Measurements from ENCODE around the gene SLC39A8. TPM values are rescaled to one million over a fixed set of nuclear protein-coding genes. Genes with fewer than 3 reads are reported as not detected.
"Not testable (repeated sequence)": the region's sequence is repeated elsewhere in the genome, so short reads cannot be mapped to it uniquely, and the experiment has no call there.

Gene SLC39A8
- total RNA-seq = 100 to 1,000 TPM in 1 of 2 donors, 10 to 100 TPM in 1; 59.2 to 113 TPM
- long read RNA-seq, transcript SLC39A8-202 (8 exons, 3,238 nt) = minor isoform, 86 of 242 reads
- long read RNA-seq, transcript SLC39A8-201 (9 exons, 3,144 nt) = major isoform, 105 of 242 reads
- long read RNA-seq, partial matches to known transcripts = 7 of 242 reads
- long read RNA-seq, other reads (novel, unspliced or antisense) = 44 of 242 reads

DNA sequence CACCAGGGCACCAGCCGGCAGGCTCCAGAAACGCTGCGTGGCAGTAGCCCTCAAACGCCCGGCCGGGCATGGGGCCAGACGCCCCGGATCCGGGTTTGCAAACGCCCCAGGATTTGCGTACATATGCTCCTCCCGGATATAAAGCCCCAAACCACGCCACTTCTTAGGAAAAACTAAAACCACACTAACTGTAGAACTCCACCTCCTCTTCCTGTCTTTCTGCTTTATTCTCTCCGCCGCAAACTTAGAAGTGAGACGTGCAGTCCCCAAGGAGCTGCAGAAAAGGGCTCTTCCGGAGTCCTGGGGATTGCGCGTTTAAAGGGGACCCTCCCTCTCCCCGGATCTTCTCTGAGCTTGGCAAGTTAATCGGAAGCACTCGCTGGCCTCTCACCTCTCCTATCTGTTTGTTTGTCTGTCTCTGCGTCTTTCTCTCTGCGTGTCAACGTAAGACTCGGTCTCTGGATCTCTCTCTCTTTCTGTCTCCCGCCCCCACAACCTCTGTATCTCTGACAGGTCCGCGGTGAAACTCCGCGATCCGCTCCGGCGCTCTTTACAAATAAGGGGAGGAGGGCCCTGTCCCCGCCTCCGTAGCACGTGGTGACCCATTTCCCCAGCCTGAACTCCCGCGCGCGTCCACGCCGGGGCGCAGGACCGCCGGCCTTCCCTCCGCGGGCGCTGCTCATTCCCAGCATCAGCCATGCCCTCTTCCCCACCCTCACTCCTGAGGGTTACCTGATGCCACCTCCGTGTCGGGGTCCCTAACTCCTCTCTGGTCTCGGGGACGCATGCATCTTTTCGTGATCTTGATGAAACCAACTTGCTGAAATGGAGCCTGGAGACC is at the start of gene SLC39A8:
Gene SLC39A8 (minus strand): TSS at position 529 of the 841 bp plus-strand sequence. CDS start 820 bp downstream, outside the sequence.
- DNase-seq (peak; percentile 92 to 93), ATAC-seq (peak; percentile 86)
- intact Hi-C loops (cut with DNase I, micrococcal nuclease) = no loop called here

DNA sequence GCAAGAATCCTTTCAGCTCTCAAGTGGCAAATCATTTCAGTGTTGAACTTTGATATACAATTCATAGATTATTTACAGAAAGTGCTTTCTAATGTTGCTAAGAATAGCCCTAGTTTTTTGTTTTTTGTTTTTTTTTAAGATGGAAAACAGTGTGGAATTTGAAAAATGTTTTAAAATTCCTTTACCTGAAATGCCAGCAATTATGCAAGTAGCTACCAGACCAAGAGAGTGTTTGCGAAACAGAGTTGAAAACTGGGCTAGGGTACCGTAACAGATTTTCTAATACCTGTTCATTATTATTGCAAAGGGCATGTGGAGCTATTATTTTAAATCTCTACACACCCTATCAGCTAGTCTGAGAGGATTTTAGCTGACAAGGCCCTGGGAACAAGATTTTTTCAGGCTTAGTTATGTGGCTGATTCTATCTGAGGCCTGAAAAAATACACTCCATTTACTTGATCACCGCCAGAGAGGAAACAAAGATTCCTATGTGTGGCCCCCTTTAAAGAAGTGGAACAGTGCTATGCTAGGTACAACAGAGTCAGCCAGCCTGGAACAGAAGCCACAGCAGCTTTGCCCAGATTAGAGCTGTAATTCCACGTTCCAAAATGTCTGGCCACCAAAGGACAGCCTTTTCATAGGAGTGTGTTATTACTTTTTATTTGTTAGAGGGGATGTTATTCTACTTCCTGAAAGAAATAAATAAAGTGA is 46.9 kb upstream of the SLC39A8 start:
- intact Hi-C loops (cut with DNase I, micrococcal nuclease) = no loop called here
- no peak for DNase-seq
- no peak for ATAC-seq

DNA sequence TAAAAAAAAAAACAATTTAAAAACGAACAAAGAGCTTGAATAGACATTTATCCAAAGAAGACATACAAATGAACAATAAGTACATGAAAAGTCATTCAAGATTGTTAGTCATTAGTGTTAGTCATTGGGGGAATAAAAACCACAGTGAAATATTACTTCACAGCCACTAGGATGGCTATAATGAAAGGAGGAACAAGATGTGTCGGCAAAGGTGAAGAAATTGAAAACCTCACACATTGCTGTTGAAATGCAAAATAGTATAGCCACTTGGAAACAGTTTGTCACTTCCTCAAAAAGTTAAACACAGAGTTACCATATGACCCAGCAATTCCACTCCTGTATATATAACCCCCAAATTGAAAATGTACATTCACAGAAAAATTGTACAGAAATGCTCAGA is 45.2 kb upstream of the SLC39A8 start:
- intact Hi-C loops (cut with DNase I, micrococcal nuclease) = no loop called here
- DNase-seq = no peak
- no peak for ATAC-seq

DNA sequence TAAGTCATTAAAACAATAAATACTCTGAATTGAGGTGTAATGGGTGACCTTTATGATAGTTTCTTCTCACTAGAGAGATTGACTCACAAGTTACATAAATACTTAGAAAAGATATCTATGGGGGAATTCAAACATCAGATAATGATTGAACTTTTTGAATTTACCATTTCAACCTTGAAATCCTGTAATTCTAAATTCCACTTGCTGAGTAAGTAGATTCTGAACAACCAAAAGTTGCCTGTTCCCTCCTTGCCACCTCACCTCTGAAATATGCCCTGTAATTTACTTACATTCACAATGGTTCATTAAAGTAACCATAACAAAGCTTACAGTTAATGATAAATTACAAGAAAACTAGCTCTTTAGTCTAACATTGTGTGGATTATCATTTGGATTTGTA is 43.3 kb upstream of the SLC39A8 start:
- DNase-seq (no peak), ATAC-seq (no peak)
- intact Hi-C loops (cut with DNase I, micrococcal nuclease) = no loop called here

DNA sequence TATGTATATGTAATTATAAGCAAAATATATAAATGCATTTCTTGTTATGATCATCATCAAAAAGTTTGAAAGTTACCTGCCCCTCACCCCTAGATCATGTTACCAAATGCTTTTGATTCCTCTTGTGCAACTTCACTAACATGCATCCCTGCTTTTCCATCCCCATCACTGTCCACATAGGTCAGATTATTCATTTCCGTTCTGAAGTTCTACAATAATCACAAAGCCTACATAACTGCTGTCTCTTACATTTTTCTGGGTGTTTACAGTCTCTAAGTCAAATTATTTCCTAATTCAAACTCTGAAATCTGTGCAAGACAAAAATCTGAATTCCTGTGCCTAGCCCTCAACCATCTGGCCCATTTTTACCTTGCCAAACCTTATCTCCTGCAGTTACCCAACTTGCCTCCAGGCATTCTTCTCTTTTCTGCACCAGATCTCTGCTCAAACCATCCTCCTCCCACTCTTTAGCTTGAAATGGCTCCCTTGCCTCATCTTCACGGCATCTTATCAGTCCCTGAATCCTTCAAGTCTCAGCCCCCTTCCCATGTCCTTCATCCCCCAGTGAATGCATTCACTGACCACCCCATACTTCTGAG is 42.4 kb upstream of the SLC39A8 start:
- ATAC-seq (no peak), DNase-seq (no peak)
- intact Hi-C loops (cut with DNase I, micrococcal nuclease) = no loop called here

DNA sequence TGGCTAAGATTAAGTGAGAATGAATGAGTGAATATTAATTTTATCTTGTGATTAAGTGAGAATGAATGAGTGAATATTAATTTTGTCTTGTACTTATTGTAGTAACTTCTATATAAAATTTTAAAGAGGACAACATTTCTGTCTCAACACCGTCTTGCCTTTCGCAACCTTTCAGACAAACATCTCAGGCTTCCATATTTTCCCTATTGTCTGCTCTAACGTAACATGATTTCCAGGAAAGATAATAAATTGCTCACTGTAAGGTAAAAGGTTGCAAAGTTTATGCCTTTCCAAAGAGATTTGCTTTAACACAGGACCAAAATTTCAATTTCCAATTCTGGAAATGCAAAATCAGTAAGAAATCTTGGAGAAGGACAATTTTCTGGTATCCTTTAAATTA is 41.7 kb upstream of the SLC39A8 start:
- ATAC-seq (no peak), DNase-seq (no peak)
- intact Hi-C loops (cut with DNase I, micrococcal nuclease) = no loop called here

DNA sequence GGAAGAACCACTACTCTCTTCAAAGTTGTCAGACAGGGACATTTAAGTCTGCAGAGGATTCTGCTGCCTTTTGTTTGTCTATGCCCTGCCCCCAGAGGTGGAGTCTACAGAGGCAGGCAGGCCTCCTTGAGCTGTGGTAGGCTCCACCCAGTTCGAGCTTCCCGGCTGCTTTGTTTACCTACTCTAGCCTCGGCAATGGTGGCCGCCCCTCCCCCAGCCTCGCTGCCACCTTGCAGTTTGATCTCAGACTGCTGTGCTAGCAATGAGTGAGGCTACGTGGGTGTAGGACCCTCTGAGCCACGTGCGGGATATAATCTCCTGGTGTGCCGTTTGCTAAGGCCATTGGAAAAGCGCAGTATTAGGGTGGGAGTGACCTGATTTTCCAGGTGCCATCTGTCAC is 35.0 kb upstream of the SLC39A8 start:
- ATAC-seq; intact Hi-C loops (cut with DNase I, micrococcal nuclease): not testable (repeated sequence)
- DNase-seq = peak in 1 of 2 donors; percentile 23

DNA sequence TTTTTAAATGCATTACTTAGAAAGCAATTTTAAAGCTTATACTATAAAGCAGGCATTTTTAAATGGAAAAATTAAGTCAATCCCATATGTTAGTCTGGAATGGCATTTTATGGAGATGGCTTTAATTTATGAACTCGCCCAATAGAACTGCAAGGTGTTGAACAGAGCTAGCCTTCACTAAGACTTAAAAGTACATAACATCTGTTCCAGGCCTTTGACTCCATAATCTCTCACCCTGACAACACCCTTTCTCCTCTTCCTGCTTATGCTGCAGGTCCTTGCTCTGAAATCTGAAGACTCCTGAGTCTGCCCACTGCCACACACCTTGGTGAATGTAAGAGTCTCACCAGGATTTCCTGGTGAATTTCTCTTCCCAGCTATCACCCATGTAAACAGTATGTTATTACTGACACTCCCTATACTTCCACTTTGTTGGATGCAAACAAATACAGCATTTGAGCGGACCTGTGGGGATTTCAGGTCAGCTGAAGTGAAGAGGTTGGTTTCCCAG is 17.7 kb upstream of the SLC39A8 start:
- intact Hi-C loops (cut with DNase I, micrococcal nuclease) = no loop called here
- no peak for DNase-seq
- peak; percentile 96 for ATAC-seq

DNA sequence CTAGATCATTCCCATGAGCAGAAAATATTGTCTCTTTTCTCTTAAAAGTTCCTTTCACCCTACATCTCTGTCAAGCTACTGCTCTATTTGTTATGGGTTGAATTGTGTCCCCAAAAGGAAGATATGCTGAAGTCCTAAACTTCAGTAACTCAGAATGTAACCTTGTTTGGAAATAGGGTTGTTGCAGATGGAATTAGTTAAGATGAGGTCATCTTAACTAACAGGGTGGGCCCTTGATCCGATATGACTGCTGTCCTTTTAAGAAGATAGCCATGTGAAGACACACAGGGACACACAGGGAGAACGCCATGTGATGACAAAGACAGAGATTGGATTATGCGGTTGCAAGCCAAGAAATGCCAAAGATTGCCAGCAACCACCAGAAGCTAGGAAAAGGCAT is 12.8 kb upstream of the SLC39A8 start:
- no peak for ATAC-seq
- intact Hi-C loops (cut with DNase I, micrococcal nuclease) = no loop called here
- no peak for DNase-seq

DNA sequence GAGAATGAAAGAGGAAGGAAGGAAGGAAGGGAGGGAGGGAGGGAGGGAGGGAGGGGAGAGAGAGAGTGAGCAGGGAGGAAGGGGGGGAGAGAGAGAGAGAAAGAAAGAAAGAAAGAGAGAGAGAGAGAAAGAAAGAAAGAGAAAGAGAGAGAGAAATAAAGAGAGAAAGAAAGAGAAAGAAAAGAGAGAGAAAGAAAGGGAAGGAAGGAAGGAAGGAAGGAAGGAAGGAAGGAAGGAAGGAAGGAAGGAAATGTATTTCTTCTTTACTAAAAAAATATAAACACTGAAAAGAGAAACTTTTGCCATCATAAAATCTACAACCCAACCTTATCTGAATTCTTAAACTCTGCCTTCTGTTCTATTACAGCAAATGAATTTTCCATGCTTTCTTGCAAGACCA is 12.4 kb upstream of the SLC39A8 start:
- intact Hi-C loops (cut with DNase I, micrococcal nuclease); ATAC-seq; DNase-seq: not testable (repeated sequence)

DNA sequence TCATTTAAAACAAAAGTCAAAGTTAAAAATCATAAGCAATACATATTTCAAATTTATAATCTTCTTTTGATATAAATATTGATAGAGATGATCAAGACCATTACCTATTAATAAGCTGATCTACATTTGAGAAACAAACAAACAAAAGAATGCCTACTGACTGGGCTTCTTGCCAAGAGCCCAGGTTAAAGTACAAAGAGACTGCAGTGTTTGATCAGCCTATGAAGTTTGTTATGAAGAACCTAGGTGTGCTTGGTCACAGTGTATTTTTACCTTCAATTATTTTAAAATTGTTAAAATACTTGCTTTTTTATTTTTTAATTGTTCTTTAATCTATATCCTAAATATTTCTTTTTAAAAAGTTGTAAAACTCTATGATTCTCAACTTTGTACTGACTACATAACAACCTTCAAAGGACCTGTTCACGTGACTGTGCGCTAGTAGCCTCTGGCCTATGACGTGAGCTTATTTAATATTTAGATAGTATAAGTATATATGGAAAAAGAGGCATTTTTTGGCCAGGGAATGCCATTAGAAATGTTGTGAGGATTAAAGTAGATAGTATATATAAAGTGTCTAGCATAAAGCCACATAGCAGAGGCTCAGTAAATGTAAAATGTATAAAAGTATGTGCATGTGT is 11.4 kb upstream of the SLC39A8 start:
- intact Hi-C loops (cut with DNase I, micrococcal nuclease) = no loop called here
- DNase-seq = peak; percentile 42 to 47
- ATAC-seq = peak; percentile 45

DNA sequence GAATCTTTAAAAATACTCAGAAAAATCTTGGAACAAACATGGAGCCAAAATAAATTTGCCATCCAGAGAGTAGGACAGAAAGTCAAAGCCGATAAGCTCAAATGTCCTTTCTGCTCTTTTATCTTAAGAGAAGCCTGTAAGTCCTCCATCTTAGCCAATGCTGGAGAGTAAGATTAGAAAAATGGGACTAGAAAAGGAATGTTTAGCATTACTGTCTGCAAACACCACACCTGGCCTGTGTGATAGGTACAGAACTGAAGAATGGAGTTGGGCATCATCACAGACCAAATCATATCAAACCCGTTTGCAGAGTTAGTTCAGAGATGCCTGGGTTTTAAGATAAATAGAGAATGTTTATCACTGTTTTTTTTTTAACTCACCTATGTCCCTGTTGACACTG is 10.5 kb upstream of the SLC39A8 start:
- no peak for DNase-seq
- intact Hi-C loops (cut with DNase I, micrococcal nuclease) = no loop called here
- ATAC-seq = no peak

DNA sequence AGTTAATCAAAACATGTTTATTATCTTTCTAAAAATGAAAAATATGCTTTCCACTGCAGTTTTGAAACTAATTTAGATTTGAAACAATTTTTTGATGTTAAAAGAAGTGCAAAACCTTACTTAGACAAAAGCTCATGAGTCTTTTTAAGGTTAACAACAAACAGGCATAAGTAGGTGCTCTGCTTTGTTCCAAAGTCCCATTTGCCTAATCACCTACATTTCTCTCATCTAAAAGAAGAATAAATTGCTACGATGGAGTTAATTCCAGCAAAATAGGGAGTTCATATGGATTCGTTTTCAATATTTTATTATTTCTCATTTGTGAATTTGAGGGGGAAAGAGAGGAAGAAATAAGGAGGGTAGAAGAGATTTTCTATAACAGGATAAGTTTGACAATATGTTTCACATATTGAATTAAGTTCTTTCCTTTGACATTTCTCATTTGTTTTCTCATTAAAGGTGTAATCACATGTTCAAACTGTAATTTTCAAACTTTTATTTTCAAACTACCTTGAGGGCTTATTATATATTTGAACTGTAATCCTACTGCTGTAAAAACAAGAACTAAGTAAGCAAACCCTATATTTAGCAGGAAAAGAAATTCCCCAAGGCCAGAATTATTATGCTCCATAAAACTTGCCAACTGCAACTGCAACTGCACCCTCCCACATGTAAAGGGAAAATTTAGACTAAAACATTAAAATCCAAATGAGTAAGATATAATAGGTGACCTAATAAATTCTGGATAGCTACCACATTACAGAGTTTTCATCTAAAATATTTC is 9.6 kb upstream of the SLC39A8 start:
- intact Hi-C loops (cut with DNase I, micrococcal nuclease) = no loop called here
- ATAC-seq = peak; percentile 40
- DNase-seq = no peak

DNA sequence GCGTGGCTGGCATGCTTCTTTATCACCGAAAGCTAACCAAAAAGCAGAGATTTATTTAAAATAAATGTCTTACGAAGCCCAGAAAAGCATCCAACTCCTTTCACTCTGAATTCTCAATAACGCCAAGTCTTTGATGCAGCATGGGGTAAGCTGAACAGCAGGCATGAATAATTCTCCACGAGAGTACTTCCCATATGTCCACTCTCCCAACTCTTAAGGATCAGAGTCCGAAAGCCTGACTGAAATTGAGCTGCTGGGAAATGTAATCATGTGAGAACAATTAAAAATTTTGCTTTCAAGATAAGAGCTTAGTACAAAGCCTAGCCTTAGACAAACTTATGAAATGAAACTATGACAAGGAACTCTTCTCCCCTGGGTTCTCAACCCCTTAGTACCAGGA is 7.5 kb upstream of the SLC39A8 start:
- peak; percentile 80 for ATAC-seq
- no peak for DNase-seq
- intact Hi-C loops (cut with DNase I, micrococcal nuclease) = no loop called here

DNA sequence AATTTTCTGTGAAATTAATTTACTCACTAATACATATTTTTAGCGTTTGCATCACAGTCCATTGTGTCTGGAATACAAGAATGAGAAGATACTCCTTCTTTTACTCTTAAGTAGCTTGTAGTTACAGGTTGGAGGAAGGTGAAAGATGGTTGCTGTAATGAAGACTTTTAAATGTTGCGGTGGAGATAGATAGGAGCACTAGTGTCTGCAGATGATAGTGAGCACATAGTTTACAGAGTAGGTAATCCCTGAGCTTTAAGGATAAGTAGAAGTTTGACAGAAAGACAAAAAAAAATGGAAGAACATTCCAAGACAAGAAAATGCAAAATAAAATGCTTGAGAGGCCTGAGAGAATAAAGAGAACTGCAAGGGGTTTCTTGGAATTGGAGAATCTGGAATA is 5.4 kb upstream of the SLC39A8 start:
- ATAC-seq (no peak), DNase-seq (no peak)
- intact Hi-C loops (cut with DNase I, micrococcal nuclease) = no loop called here

DNA sequence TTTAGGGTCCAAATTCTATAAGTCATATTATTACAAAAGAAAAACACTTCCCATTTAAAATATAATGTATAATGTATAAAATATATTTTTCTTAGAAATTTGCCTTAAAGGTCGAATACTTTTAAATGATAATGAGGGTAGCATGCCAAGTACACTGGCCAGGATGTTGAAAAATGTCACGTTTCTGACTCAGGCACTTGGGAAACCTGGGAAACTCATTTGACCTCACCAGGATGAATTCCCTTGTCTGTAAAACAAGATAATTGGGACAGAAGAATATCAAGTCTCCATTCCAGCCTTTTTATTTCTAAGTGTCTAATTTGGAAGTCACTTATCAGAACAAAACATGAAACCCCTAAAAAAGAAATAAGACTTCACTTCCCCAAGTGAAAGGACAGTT is 3.4 kb upstream of the SLC39A8 start:
- DNase-seq = no peak
- ATAC-seq = no peak
- intact Hi-C loops (cut with DNase I, micrococcal nuclease) = no loop called here

DNA sequence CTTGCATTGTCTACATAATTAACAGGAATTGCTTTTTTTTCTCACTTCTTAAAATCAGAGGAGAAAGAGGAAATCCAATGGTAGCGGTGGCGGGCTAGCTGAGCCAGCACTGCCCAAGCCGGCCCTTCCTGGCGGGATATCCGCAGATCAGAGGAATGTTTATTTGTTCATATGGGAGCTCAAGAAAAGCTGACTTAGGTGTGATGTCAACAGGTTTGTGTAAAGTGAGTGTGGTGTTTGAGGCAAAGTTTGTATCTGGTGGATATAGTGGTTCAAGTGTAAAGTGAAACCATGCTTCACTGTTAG is 466 bp upstream of the SLC39A8 start:
- DNase-seq = no peak
- ATAC-seq = peak; percentile 1
- intact Hi-C loops (cut with DNase I, micrococcal nuclease) = no loop called here

DNA sequence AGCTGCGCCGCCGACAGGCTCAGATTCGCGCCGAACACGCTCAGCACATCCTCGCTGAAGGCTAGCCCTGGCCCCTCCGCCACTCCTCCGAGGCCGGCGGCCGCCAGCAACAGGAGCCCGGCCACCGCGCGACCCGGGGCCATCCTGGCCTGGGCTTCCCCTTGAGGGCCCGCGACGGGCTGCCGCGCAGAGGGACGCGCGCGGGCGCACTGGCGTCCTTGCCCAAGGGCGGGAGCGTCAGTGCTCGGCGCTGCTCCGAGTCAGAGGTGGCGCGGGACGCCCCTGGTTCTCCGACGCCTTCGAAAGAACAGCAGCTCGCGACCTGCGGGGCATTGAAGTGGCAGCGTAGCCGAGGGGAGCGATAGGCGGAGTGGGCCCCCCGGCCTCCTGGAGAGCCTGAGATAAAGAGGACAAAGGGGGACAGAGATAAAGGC is 745 bp downstream of the SLC39A8 start:
- DNase-seq (peak in 1 of 2 donors; percentile 75), ATAC-seq (peak; percentile 71)
- intact Hi-C loops (cut with DNase I, micrococcal nuclease) = no loop called here

Measured in left colon (tissue), 2 donors.